CD14-positive monocyte (primary cell): ENCODE data around the gene CAMK1G. TPM values are rescaled to one million over a fixed set of nuclear protein-coding genes. Genes with fewer than 3 reads are reported as not detected.

ENCODE experiments used
- DNase-seq, 3 donors: peaks; one replicate each; pipeline ENCODE4 v3.0.0-alpha.2; 2011 to 2022
- H2AFZ ChIP-seq: 2 replicates; pipeline ENCODE4 v1.6.0; 2012; ENCODE audit warnings: mild to moderate bottlenecking, low read depth, low read length, inconsistent platforms; ENCODE audit not compliant: insufficient read depth, poor library complexity, severe bottlenecking
- H3K27ac ChIP-seq, 2 donors: 1 replicate in 1 of 2; 2 replicates in 1 of 2; pipeline ENCODE4 v1.5.1; 2012 to 2013; ENCODE audit warnings: low read length in 2 of 2, control low read depth in 1 of 2, inconsistent platforms in 1 of 2, low read depth in 1 of 2, mild to moderate bottlenecking in 1 of 2
- H3K27me3 ChIP-seq, 2 donors: one replicate each; pipeline versions ENCODE4 v1.6.0 to v1.6.1; 2011 to 2013; ENCODE audit warnings: low read length in 2 of 2; ENCODE audit not compliant: control insufficient read depth in 2 of 2, insufficient read depth in 2 of 2
- H3K36me3 ChIP-seq, 2 donors: replicated peaks in 1 of 2; 1 replicate in 1 of 2; 2 replicates in 1 of 2; pipeline versions ENCODE4 v1.5.1 to v1.6.1; 2012 to 2013; ENCODE audit warnings: low read length in 2 of 2, control low read depth in 1 of 2, inconsistent platforms in 1 of 2, mild to moderate bottlenecking in 1 of 2; ENCODE audit not compliant: insufficient read depth in 2 of 2, control insufficient read depth in 1 of 2
- H3K4me1 ChIP-seq, 2 donors: 1 replicate in 1 of 2; 2 replicates in 1 of 2; pipeline versions ENCODE4 v1.5.1 to v1.6.1; 2012 to 2013; ENCODE audit warnings: low read length in 2 of 2, control low read depth in 1 of 2, inconsistent platforms in 1 of 2, mild to moderate bottlenecking in 1 of 2, moderate library complexity in 1 of 2; ENCODE audit not compliant: insufficient read depth in 2 of 2, control insufficient read depth in 1 of 2
- H3K4me2 ChIP-seq: replicated peaks from 2 replicates; pipeline ENCODE3; 2012; ENCODE audit warnings: low read length, moderate library complexity, mild to moderate bottlenecking; ENCODE audit not compliant: poor library complexity, severe bottlenecking; ENCODE audit errors: extremely low read depth
- H3K4me3 ChIP-seq, 3 experiments: fragments of 200-600 bp in 1 of 3; sonication (generic) in 1 of 3; replicated peaks in 1 of 3; 1 replicate in 2 of 3; 2 replicates in 1 of 3; pipeline ENCODE4 v1.5.1; 2011 to 2013; ENCODE audit warnings: low read length in 3 of 3, mild to moderate bottlenecking in 3 of 3, control low read depth in 2 of 3, low read depth in 2 of 3, inconsistent platforms in 1 of 3, moderate library complexity in 1 of 3
- H3K79me2 ChIP-seq: 2 replicates; pipeline ENCODE4 v1.6.0; 2012; ENCODE audit warnings: mild to moderate bottlenecking, control low read depth, inconsistent platforms, low read length, moderate library complexity; ENCODE audit not compliant: insufficient read depth
- H3K9ac ChIP-seq: 2 replicates; pipeline ENCODE4 v1.6.0; 2017; ENCODE audit warnings: low read length, mild to moderate bottlenecking; ENCODE audit not compliant: insufficient read depth, poor library complexity, severe bottlenecking
- H3K9me3 ChIP-seq, 2 donors: replicated peaks in 1 of 2; 1 replicate in 1 of 2; 2 replicates in 1 of 2; pipeline versions ENCODE4 v1.5.1 to v1.6.1; 2012 to 2013; ENCODE audit warnings: low read length in 2 of 2, control low read depth in 1 of 2; ENCODE audit not compliant: control insufficient read depth in 1 of 2, insufficient read depth in 1 of 2
- H4K20me1 ChIP-seq: 2 replicates; pipeline ENCODE4 v1.6.0; 2012; ENCODE audit warnings: mild to moderate bottlenecking, low read length, control low read depth, moderate library complexity; ENCODE audit not compliant: insufficient read depth
- H3K27ac Mint-ChIP-seq, 7 donors: one replicate each; pipeline ENCODE4 v1.8.0; 2020; ENCODE audit warnings: mild to moderate bottlenecking in 7 of 7, mixed read lengths in 7 of 7, moderate library complexity in 6 of 7, inconsistent platforms in 2 of 7
- H3K27me3 Mint-ChIP-seq, 3 donors: one replicate each; pipeline ENCODE4 v1.8.0; 2021 to 2022; ENCODE audit warnings: low read depth in 3 of 3, mild to moderate bottlenecking in 3 of 3, mixed read lengths in 3 of 3, moderate library complexity in 3 of 3, inconsistent platforms in 1 of 3
- H3K36me3 Mint-ChIP-seq, 2 donors: one replicate each; pipeline ENCODE4 v1.8.0; 2020; ENCODE audit warnings: mixed read lengths in 2 of 2, inconsistent platforms in 1 of 2, mild to moderate bottlenecking in 1 of 2
- H3K4me1 Mint-ChIP-seq: one replicate; pipeline ENCODE4 v1.8.0; 2020; ENCODE audit warnings: mild to moderate bottlenecking, mixed read lengths
- H3K4me3 Mint-ChIP-seq, 2 donors: one replicate each; pipeline ENCODE4 v1.8.0; 2020; ENCODE audit warnings: mild to moderate bottlenecking in 2 of 2, mixed read lengths in 2 of 2, moderate library complexity in 1 of 2
- H3K9me3 Mint-ChIP-seq, 7 donors: one replicate each; pipeline ENCODE4 v1.8.0; 2020 to 2022; ENCODE audit warnings: mixed read lengths in 7 of 7, mild to moderate bottlenecking in 6 of 7, moderate library complexity in 6 of 7, inconsistent platforms in 2 of 7
- CTCF ChIP-seq: fragments of 200-600 bp; IDR thresholded peaks from one replicate; pipeline ENCODE4 v1.8.0; 2022; ENCODE audit warnings: antibody characterized with exemption, mild to moderate bottlenecking
- WGBS: methylation state at CpG from one replicate; pipeline ENCODE4 v1.1.5; 2013; ENCODE audit warnings: missing lambda C conversion rate; ENCODE audit not compliant: insufficient coverage; 5-methylcytosine and 5-hydroxymethylcytosine counted together
- intact Hi-C, 2 donors: fragments of 100-400 bp; cut with micrococcal nuclease; formaldehyde crosslinking; loops; one replicate each; pipeline versions ENCODE4 v1.15.0 to v1.15.1; 2023
- polyA minus RNA-seq: library from RNA; depleted of rRNA, polyadenylated mRNA; stranded (reverse); fragments of >200 nt; gene quantifications from 2 replicates; pipeline ENCODE4 v1.2.3, GENCODE V29; 2012
- polyA plus RNA-seq, 3 donors: library from polyadenylated mRNA; depleted of rRNA in 1 of 3; unstranded in 2 of 3; stranded (reverse) in 1 of 3; fragments of 300-500 nt in 2 of 3; fragments of >200 nt in 1 of 3; fragmentation: Illumina TruSeq in 2 of 3; gene quantifications; 1 replicate in 2 of 3; 2 replicates in 1 of 3; pipeline ENCODE4 v1.2.3, GENCODE V29; 2012 to 2021
- total RNA-seq, 12 experiments: library from RNA in 1 of 12; stranded (reverse) in 1 of 12; fragments of 120-200 nt in 1 of 12; gene quantifications; one replicate each; pipeline ENCODE4 v1.2.4 and lab custom pipeline; 2013 to 2026; ENCODE audit warnings: mixed read lengths in 6 of 12, inconsistent platforms in 1 of 12

The CAMK1G gene
- 0.06 TPM for total RNA-seq (2013)
- polyA plus RNA-seq: not detected
- not detected in 2 replicates for polyA minus RNA-seq
- 0 to 2.4 (median 0.50) reads per million in 11 experiments for total RNA-seq (lab: John Stamatoyannopoulos, UW)

GRCh38 chr1:209583408-209583807 is at the start of gene CAMK1G:
Gene CAMK1G, plus strand, starts transcription at chr1:209583714. Its CDS starts 11,270 bp downstream, at chr1:209594984.
- H3K36me3 ChIP-seq: no peaks in the 10 kb centered on the region
- TF ChIP-seq CTCF: no peak
- H3K4me3 Mint-ChIP-seq: no peak within 1 kb of the TSS
- H3K4me1 Mint-ChIP-seq: peaks cover 5% of the 10 kb centered on the region
- H3K27ac ChIP-seq: no peak within 1 kb of the TSS
- H2AFZ ChIP-seq: no peak within 1 kb of the TSS
- H3K9me3 Mint-ChIP-seq: peaks cover 0 to 2% (median 0%) of the 10 kb centered on the region in 7 donors
- no peak within 1 kb of the TSS for H3K27ac Mint-ChIP-seq
- H3K4me1 ChIP-seq: no peaks in the 10 kb centered on the region
- no peak within 1 kb of the TSS for H3K9ac ChIP-seq
- intact Hi-C loops: no loop called here
- H3K9me3 ChIP-seq: no peaks in the 10 kb centered on the region
- no peaks in the 10 kb centered on the region for H3K79me2 ChIP-seq
- WGBS: 20% methylated on average over 1 of the region's 6 CpGs
- H3K36me3 Mint-ChIP-seq: no peaks in the 10 kb centered on the region
- H3K27me3 ChIP-seq: peaks cover 39 to 56% of the 10 kb centered on the region in 2 donors
- DNase-seq: no peak
- peaks cover 3 to 14% (median 5%) of the 10 kb centered on the region in 3 donors for H3K27me3 Mint-ChIP-seq
- no peak within 1 kb of the TSS for H3K4me2 ChIP-seq
- no peaks in the 10 kb centered on the region for H4K20me1 ChIP-seq
- H3K4me3 ChIP-seq: no peak within 1 kb of the TSS

GRCh38 chr1:209534496-209535250 is 48.8 kb upstream of the CAMK1G start:
- Histone ChIP-seq H4K20me1 (no peaks in the 10 kb centered on the region), H3K4me2 (no peak overlapping the region), H3K4me1 (no peaks in the 10 kb centered on the region), H3K79me2 (no peaks in the 10 kb centered on the region), H3K27me3 (peaks cover 0 to 2% of the 10 kb centered on the region in 2 donors), H3K36me3 (no peaks in the 10 kb centered on the region), H3K9me3 (no peaks in the 10 kb centered on the region), H3K27ac (no peak overlapping the region), H3K4me3 (no peak overlapping the region), H2AFZ (no peak overlapping the region), H3K9ac (no peak overlapping the region)
- intact Hi-C loops: no loop called here
- DNase-seq: no peak
- TF ChIP-seq CTCF: no peak
- H3K9me3 Mint-ChIP-seq: peaks cover 0 to 2% (median 0%) of the 10 kb centered on the region in 7 donors
- peak overlapping the region in 1 of 7 donors; percentile 42 for H3K27ac Mint-ChIP-seq
- H3K27me3 Mint-ChIP-seq: peaks cover 2 to 10% (median 9%) of the 10 kb centered on the region in 3 donors
- H3K4me1 Mint-ChIP-seq: no peaks in the 10 kb centered on the region
- no peak overlapping the region for H3K4me3 Mint-ChIP-seq
- H3K36me3 Mint-ChIP-seq: no peaks in the 10 kb centered on the region
- WGBS: 100% methylated on average over 1 of the region's 8 CpGs
